ENCODE data around the gene AGBL4.

AGBL4 gene

GRCh38 chr1:48571303-48571987 lies 1452.3 kb downstream of the AGBL4 start (continued):
- TF ChIP-seq ZBTB10 (tag by site-specific recombination; IDR thresholded peaks at IDR 0.05) (no peak), TSHZ1 (tag by site-specific recombination; IDR thresholded peaks at IDR 0.05; ENCODE audit: borderline replicate concordance) (no peak)

- ChIA-PET POLR2A (no interaction called here), CTCF (interaction anchor here (0.6 to 3.9 kb wide), 3 partner anchors 28 to 127 kb away, joined by 3 to 39 read pairs (median 3); no protein-coding TSS in a partner anchor)
These were observed 1453.2 kb downstream of the AGBL4 start for GRCh38 chr1:48570568-48570967.

More at GRCh38 chr1:48570568-48570967, 1453.2 kb downstream of the AGBL4 start:
- H3K9me3 ChIP-seq (ENCODE audit: control insufficient read depth, insufficient read depth, low read depth, low read length): no peaks in the 10 kb centered on the region
- TF ChIP-seq ZNF561 (tag by site-specific recombination; IDR thresholded peaks at IDR 0.05; ENCODE audit: borderline replicate concordance) (no peak), ZSCAN5A (tag by site-specific recombination; IDR thresholded peaks at IDR 0.05) (no peak), ZBTB17 (tag by site-specific recombination; IDR thresholded peaks at IDR 0.05) (no peak), ZNF530 (tag by site-specific recombination; IDR thresholded peaks at IDR 0.05; ENCODE audit: low read depth) (no peak), ZNF664 (tag by site-specific recombination; IDR thresholded peaks at IDR 0.05) (no peak), ZNF560 (tag by site-specific recombination; IDR thresholded peaks at IDR 0.05; ENCODE audit: borderline replicate concordance) (no peak), ZNF426 (tag by site-specific recombination; IDR thresholded peaks at IDR 0.05) (no peak), ZNF654 (tag by site-specific recombination; IDR thresholded peaks at IDR 0.05; ENCODE audit: low read depth) (no peak), ZNF571 (tag by site-specific recombination; IDR thresholded peaks at IDR 0.05) (no peak), RBAK (tag by site-specific recombination; IDR thresholded peaks at IDR 0.05) (no peak), GLI2 (tag by site-specific recombination; IDR thresholded peaks at IDR 0.05; ENCODE audit: borderline replicate concordance, low read depth) (no peak), ZNF311 (tag by site-specific recombination; IDR thresholded peaks at IDR 0.05; ENCODE audit: borderline replicate concordance) (no peak), ZSCAN23 (tag by site-specific recombination; IDR thresholded peaks at IDR 0.05) (no peak), ZNF341 (tag by site-specific recombination; IDR thresholded peaks at IDR 0.05; ENCODE audit: low read depth) (no peak), ZNF112 (tag by site-specific recombination; IDR thresholded peaks at IDR 0.05) (no peak), ZNF169 (tag by site-specific recombination; IDR thresholded peaks at IDR 0.05) (no peak), ZNF692 (tag by site-specific recombination; IDR thresholded peaks at IDR 0.05) (no peak), FEZF1 (tag by site-specific recombination; IDR thresholded peaks at IDR 0.05) (no peak), ZNF404 (tag by site-specific recombination; IDR thresholded peaks at IDR 0.05) (no peak)
- H3K4me3 ChIP-seq (ENCODE audit: low read depth, low read length): no peak overlapping the region
- H3K27ac ChIP-seq (ENCODE audit: extremely low read depth, low read depth, low read length): no peak overlapping the region
- H3K4me1 ChIP-seq (ENCODE audit: control insufficient read depth, insufficient read depth, low read length): no peaks in the 10 kb centered on the region
- no peaks in the 10 kb centered on the region for H3K36me3 ChIP-seq (ENCODE audit: control insufficient read depth in 2 of 2, insufficient read depth in 1 of 2, low read length in 2 of 2)

All from HEK293 (cell line).